NB4 (cell line): Measurements from ENCODE around the gene ADARB2.

ENCODE experiments used
- DNase-seq: peaks from one replicate; pipeline ENCODE4 v3.0.0; 2010; ENCODE audit warnings: low read depth
- H3K4me3 ChIP-seq: one replicate; pipeline ENCODE4 v1.5.1; 2011; ENCODE audit warnings: mild to moderate bottlenecking, low read depth, low read length, moderate library complexity
- MYC ChIP-seq: IDR thresholded peaks from 2 replicates; pipeline ENCODE4 v1.6.1; 2011; ENCODE audit warnings: low read depth, low read length
- POLR2A ChIP-seq: IDR thresholded peaks from 2 replicates; pipeline ENCODE4 v1.6.1; 2011; ENCODE audit warnings: mild to moderate bottlenecking; ENCODE audit not compliant: insufficient read length; ENCODE audit errors: extremely low read depth
- TF ChIP-seq, protein P1 (sequence below): IDR thresholded peaks from 2 replicates; pipeline ENCODE4 v1.6.1; 2011; ENCODE audit warnings: low read depth, low read length
- TF ChIP-seq, protein P2 (sequence below): IDR thresholded peaks from one replicate; pipeline ENCODE4 v1.5.1; 2012; ENCODE audit warnings: low read depth, low read length

The ADARB2 gene

DNA sequence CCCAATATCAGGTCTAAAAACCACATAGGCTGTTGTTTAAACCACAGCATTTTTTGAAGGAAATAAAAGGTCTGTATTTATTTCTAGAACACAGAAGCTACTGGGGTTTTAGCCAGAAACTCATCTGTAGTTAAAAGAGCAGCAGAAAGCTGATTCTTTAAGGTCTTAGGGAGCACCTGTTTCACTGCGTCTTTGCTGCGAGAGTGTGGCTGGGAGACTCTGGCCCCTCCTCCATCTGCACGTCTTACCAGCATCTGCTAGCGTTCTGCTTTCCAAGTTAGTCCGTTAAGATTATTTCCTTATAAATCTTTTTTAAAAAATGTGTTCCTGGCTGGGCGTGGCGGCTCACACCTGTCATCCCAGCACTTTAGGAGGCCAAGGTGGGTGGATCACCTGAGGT lies 95.9 kb downstream of the ADARB2 start:
- no peak for DNase-seq
- no peak overlapping the region for H3K4me3 ChIP-seq
- TF ChIP-seq MYC, result no peak
- TF ChIP-seq, protein P1, sequence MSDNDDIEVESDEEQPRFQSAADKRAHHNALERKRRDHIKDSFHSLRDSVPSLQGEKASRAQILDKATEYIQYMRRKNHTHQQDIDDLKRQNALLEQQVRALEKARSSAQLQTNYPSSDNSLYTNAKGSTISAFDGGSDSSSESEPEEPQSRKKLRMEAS, result no peak
- TF ChIP-seq, protein P2, sequence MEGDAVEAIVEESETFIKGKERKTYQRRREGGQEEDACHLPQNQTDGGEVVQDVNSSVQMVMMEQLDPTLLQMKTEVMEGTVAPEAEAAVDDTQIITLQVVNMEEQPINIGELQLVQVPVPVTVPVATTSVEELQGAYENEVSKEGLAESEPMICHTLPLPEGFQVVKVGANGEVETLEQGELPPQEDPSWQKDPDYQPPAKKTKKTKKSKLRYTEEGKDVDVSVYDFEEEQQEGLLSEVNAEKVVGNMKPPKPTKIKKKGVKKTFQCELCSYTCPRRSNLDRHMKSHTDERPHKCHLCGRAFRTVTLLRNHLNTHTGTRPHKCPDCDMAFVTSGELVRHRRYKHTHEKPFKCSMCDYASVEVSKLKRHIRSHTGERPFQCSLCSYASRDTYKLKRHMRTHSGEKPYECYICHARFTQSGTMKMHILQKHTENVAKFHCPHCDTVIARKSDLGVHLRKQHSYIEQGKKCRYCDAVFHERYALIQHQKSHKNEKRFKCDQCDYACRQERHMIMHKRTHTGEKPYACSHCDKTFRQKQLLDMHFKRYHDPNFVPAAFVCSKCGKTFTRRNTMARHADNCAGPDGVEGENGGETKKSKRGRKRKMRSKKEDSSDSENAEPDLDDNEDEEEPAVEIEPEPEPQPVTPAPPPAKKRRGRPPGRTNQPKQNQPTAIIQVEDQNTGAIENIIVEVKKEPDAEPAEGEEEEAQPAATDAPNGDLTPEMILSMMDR, result no peak
- no peak for TF ChIP-seq POLR2A

DNA sequence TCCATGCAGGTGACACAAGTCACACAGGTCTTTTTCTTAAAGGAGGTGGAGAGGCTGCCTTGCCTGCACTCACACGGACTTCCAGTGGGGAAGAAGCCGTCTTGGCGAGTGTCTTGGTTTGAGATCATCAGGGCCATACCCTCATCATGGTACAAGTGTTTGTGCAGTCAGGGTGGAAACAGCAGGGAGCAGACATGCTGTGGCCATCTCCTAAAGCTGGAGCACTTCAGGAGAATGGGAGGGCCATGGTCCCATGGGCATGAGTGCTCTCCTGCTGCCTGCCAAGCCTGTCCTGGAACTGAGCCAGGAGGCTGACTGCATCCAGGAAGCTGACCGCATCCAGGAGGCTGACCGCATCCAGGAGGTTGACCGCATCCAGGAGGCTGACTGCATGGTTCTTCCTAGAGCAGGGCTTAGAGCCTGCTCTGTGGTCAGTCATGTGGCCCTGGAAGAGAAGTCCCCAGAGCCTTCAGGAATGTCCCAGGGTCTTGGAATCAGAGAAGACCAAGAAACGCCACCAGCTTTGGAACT lies 98.4 kb downstream of the ADARB2 start:
- H3K4me3 ChIP-seq, result no peak overlapping the region
- DNase-seq, result no peak
- no peak for TF ChIP-seq MYC
- TF ChIP-seq, protein P1, result no peak

DNA sequence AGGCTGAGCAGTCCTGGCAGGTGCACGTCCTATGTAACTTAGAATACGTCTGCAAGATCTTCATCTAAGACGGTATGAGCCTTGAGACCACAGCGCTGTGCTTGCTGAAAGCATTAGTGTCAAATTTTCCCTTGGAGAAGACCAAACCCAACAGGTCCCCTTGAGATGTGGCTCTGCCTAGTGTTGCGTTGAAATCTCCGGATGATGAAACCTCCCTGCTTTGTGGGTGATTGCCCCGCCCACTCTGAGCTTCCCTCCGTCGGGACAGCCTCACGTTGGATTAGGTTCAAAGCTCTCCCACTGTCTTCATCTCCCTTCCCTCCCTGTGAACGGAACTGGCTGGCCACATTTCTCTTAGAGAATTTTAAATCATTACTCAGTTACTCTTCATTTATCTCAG lies 102.0 kb downstream of the ADARB2 start:
- TF ChIP-seq POLR2A (no peak), MYC (no peak)
- TF ChIP-seq, protein P1, result no peak
- TF ChIP-seq, protein P2, result no peak
- no peak for DNase-seq
- H3K4me3 ChIP-seq, result no peak overlapping the region

DNA sequence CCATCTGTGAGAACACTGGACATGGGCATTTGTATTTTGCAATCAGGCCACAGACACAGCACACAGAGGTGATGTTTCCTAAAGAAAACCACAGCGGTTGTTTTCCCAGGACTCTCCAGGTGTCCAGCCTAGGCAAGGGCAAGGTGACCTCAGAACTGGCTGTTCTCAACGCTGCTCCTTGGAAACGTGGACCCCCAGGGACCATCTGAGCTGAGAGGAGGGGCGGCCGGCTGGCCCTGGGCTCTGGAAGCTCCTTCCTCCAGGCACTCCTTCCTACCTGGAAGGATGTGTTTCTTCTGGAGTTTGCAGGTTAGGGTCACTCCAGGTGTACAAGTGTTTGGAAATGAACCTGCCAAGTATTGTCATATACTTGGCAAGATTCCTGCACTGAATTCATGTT lies 103.1 kb downstream of the ADARB2 start:
- DNase-seq, result no peak
- H3K4me3 ChIP-seq, result no peak overlapping the region
- no peak for TF ChIP-seq POLR2A
- TF ChIP-seq MYC, result no peak
- TF ChIP-seq, protein P2, result no peak
- TF ChIP-seq, protein P1, result no peak

DNA sequence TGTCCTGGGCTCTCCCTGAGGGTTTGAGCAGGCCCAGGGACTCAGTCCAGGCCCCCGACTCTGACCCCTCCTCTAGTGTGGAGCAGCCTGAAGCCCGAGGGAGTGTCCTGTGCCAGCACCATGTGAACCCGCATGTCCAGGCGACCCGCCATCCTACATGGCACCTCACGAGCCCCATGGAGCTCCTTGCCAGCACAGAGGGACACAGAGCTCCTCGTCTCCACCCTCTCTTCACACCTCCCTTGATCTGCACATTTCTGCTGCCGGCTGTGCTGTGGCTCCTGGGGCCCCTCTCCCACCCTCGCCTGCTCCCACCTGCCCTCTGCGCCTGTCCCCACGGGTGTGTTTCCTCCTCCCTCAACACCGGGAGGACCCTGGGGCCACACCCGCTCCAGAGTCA lies 103.5 kb downstream of the ADARB2 start:
- no peak for DNase-seq
- H3K4me3 ChIP-seq, result no peak overlapping the region
- TF ChIP-seq, protein P2, result no peak
- no peak for TF ChIP-seq POLR2A

DNA sequence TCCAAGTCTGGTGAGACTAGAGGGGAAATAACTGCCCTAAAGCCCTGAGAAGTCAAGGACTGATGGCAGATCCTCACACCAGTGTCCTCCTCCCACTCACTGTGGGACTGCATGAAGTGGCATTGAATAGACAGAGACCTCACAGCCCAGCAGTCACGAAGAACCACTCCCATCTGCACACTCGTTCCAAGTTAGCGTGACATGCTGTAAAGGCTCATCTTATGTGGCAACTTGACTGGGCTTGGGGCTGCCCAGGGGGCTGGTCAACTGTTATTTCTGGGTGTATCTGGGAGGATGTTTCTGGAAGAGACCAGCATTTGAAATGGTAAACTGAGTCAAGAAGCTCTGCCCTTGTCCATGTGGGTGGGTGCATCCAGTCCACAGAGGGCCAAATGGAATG lies 104.7 kb downstream of the ADARB2 start:
- H3K4me3 ChIP-seq, result no peak overlapping the region
- DNase-seq, result no peak
- TF ChIP-seq POLR2A, result no peak
- TF ChIP-seq MYC, result no peak
- TF ChIP-seq, protein P2, result no peak
- TF ChIP-seq, protein P1, result no peak
